Stimulated activated CD8-positive, alpha-beta memory T cell treated with anti-CD3 and anti-CD28 coated beads, Interleukin-12 subunit alpha, Interleukin-12 subunit beta, amount 100 ng/mL, for 4 hours (primary cell): ENCODE measurements around the gene TMEM235.

Source experiments
- DNase-seq: peaks from one replicate; pipeline ENCODE4 v3.0.0-alpha.2; 2020; ENCODE audit warnings: low read depth

Gene TMEM235

DNA sequence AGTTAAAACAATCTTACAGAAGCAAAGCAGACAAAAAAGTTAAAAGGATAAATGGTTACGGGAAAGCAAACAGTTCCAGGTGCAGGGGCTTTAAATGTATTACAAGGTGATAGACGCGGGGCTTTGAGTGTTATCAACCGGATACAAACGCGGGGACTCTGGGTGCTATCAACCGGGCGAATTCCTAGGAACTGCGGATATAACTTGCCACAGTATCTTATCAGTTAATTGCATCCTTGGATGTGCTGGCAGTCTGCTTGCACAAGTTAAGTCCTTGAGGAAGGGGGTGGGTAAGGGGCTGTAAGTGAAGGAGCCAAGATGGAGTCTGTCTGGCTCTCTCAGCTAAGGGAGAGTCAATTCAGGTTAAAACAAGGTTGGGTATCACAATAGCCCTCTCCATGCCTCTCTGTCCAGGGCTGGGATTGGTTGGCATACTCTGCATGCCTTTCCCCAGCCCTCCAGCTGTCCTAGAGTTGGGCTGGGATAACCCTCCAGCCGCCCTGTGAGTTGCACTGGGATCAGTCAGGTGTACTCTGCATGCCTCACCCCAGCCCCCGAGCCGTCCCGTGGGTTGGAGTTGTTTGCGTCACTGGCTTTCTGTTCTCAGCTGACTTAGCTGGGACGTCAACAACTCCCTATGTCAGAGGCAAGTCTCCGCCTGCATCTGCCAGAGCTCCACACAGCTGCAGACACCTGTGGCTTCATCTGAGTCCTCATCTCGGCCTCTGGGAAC lies 40.9 kb downstream of the TMEM235 start:
- no peak for DNase-seq

DNA sequence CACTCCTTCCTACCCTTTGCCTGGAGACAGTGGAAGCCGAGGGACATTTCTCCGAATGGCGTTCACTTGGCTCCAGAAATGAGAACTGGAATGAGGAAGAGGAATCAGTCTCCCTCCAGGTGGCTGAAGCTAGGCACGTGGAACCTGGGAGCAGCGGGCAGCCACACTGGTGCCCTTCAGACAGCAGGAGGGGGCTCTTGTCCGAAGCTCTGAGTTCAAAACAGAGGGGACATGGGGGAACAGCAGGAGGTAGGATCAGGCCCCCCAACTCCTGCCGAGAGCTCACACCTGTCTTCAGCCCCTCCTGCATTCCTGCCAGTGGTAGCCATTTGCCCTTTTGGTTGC lies 41.5 kb downstream of the TMEM235 start:
- no peak for DNase-seq

DNA sequence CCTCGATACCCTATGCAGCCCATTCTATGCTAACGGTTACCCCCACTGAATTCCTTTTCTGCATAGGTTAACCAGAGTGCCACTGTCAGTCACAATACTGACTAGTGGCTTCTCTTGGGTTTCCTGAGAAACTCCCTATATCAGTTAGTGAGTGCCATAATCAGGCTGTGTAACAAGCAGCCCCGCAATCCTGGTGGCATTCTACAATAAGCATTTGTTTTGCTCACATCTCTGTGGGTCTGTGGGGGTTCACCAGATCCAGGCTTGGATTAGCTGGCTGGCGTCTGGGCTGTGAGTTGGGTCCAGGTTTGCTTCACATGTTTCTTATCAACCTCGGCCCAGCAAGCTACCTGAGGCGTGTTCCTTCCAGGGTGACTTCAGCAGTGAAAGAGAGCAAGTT lies 42.4 kb downstream of the TMEM235 start:
- DNase-seq, result no peak

DNA sequence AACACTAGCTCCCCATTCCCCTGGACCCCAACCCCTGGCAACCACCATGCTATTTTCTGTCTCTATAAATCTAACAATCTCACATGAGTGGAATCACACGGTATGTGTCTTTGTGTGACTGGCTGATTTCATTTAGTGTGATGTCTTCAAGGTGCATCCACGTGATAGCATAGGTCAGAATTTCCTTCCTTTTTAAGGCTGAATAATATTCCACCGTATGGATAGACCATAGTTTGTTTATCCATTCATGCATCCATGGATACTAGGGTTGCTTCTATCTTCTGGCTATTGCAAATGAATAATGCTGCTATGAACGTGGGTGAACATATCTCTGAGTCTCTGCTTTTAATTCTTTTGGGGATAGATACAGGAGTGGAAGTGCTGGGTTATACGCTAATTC lies 43.9 kb downstream of the TMEM235 start:
- no peak for DNase-seq

DNA sequence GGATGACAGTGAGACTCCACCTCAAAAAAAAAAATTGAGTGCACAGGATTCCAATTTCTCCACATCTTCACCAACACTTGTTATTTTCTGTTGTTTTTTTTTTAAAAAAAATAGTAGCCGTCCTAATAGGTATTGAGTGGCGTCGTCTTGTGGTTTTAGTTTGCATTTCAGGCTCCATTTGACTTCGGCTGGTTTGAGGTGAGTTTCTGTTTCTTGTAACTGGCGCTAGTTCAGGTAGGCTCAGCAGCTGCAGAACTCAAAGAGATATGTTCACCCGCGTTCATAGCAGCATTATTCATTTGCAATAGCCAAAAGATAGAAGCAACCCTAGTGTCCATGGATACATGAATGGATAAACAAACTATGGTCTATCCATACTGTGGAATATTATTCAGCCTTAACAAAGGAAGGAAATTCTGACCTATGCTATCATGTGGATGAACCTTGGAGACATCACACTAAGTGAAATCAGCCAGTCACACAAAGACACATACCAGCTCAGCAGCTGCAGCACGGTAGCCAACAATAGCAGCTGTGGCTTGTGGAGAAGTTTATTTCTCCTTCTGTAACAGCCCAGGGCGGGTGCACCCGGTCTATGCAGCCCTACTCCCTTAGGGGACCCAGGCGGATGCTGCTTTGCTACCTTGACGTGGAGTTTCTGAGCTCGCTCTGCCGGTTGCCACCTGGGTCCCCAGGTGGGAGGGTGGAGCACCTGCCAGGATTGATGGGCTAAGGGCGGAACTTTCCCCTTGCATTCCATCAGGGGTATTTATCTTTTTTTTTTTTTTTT lies 44.9 kb downstream of the TMEM235 start:
- no peak for DNase-seq

DNA sequence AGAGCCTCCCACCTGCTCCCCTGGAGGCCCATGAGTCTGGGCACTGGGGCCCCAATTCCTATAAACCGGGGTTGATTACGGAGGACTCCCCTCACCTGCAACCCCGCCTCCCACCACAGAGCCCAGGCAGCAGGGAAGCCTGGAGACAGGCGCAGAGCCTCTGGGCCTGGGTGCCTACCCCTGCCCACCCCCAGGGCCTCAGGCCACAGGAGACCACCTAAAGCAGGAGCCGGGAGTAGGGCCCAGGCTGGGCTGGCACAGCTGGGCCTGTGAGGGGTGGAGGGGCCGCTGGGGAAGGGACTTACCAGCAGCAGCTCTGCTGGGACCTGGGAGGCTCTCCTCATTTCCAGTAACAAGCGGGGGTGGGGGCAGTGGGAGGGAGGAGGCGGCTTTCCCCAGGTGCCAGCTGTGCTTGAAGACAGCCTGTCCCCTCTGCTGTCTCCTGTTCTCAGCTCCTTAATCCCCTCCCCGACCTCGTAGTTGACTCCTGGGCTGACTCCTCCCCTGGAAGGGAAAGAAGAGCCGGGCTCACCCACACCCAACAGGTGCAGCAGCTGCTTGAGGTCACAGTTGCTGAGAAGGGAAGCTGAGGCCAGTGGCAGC lies 46.8 kb downstream of the TMEM235 start:
- no peak for DNase-seq

DNA sequence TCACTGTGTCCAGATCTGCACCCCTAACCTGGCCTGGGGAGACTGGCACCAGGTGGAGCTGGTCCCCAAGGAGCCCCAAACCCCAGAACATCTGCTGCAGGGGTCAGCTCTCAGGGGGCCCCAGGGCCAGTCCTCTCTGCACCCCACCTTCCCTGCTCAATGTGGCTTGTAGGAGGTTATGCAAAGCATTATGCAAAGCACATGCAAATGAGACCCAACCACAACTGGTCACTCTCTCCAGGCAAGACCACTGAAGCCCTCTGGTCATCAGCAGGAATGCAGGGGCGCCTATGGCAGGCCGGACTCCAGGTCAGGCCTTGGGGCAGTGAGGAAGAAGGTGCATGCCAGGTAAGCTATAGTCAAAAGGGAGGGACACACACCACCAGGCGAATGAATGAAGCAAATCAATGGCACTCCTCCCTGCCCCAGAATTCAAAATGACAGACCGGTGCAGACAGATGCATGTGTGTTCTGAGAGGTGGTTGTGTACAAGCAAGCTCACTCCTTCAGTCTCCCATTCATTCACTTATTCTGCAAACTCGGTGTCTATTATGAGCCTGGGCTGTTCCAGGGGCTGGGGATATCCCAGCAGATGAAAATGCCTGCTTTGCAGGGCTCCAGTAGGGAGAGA lies 48.0 kb downstream of the TMEM235 start:
- no peak for DNase-seq

DNA sequence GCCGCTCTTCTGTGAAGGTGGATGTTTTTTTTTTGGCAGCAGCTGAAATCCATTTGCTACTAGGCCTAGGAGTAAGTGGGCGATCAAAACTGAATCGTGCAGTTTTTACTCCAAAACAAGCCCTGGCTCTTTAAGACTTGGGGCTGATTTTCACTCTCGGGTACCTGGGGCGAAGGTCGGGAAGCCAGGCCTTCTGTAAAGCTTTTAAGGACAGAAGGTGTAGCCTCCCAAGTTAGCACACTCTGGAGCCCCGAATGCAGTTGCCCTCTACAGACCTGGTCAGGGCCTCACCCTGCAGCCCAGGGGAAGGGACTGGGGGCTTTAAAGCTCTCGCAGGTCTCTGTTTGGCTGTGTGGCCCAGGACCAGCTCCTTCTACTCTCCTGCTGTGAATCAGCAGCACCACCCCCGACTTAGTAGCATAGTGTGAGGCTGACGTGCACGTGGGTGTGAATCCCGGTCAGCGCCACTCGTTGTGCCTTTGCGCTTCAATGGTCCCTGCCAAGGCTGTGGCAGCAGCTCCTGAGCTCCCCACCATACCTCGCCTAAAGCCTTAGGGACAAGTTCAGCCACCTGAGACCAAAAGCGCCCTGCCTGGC lies 49.9 kb downstream of the TMEM235 start:
- no peak for DNase-seq

DNA sequence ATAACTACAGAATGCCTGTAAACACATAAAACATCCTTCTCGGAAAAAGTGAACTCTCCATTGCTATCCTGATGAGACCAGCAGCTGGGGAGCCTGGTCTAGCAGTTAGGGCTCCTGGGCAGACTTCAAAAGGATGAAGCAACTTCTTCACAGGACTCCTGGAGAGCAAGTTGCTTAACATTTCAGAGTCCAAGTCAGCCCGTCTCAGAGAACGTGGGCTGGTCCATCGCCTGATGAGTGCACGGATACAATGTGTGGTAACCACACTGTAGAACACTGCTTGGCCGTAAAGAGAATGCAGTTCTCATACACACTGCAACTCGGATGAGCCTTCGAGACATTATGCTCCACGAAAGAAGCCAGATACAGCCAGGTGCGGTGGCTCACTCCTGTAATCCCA lies 52.7 kb downstream of the TMEM235 start:
- DNase-seq, result no peak

DNA sequence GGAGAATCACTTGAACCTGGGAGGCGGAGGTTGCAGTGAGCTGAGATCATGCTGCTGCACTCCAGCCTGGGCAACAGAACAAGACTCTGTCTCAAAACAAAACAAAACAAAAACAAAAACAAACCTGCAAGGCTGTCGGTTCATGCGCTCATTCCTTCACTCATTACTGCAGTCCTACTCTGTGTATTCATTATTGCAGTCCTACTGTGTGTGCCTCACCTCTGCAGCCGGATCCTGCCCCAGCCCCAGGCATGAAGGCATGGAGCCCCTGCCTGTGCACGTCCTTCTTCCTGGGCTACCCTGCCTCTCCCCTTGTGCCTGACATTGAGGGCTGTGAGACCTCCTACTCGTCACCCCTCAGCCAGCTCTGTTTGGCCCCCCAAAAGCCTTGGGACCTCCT lies 57.6 kb downstream of the TMEM235 start:
- no peak for DNase-seq

DNA sequence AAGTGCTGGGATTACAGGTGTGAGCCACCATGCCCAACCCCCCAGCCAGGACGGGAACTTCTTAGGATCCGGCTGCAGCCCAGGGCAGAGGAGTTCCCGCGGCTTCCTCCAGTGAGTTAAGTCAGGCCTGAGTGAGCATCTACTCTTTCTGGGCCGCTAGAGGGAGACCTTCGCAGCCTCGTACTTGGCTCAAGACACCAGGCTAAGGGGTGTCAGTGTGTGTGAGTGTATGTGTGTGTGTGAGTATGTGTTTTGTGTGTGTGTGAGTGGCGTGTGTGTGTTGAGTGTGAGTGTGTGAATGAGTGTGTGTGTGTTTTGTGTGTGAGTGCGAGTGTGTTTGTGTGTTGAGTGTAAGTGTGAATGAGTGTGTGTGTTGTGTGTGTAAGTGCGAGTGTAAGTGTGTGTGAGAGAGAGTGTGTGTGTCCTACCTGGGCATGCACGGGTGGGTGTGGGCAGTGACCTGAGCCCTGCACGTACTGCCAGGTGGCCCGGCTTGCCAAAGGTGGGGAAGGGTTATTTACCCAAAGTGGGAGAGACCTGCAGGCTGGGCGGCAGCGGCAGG lies 58.5 kb downstream of the TMEM235 start:
- DNase-seq, result peak; percentile 38
